Activated CD4-positive, CD25-positive, alpha-beta regulatory T cell treated with anti-CD3 and anti-CD28 coated beads, Interleukin-2, amount 50 U/mL, for 72 hours (primary cell): ENCODE measurements around the gene PCDHGA1.

Source experiments
- DNase-seq: peaks from one replicate; pipeline ENCODE4 v3.0.0; 2021

The PCDHGA1 gene

GRCh38 chr5:141557681-141558136, 227.4 kb downstream of the PCDHGA1 start:
- peak; percentile 71 for DNase-seq

GRCh38 chr5:141558150-141558549, 227.8 kb downstream of the PCDHGA1 start:
- no peak for DNase-seq

GRCh38 chr5:141559461-141559860, 229.1 kb downstream of the PCDHGA1 start:
- DNase-seq: no peak

- DNase-seq: no peak
Observed at GRCh38 chr5:141560151-141560550, 229.8 kb downstream of the PCDHGA1 start.

- DNase-seq: no peak
Observed at GRCh38 chr5:141560725-141561483, 230.6 kb downstream of the PCDHGA1 start.
